Measurements from ENCODE around the gene MTUS2. TPM values are rescaled to one million over a fixed set of nuclear protein-coding genes. Genes with fewer than 3 reads are reported as not detected.

MTUS2 gene
- total and polyA plus RNA-seq, 2 of the 8 experiments (the other 6 are each of a cell fraction or from before 2014, with no cell fraction given) = 0.18 to 0.80 TPM

DNA sequence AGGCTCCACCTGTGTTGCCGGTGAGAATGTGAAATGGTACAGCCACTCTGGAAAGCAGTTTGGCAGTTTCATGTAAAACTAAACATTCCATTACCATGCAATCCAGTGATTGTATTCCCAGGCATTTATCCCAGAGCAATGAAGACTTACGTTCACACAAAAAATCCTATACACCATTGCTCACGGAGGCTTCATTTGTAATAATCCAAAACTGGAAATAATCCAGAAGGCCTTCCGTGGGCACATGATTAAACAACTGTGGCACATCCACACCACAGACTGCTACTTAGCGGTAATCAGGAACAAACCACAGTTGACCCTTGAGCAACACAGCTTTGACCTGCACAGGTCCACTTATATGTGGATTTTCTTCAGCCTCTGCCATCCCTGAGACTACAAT is 339.7 kb downstream of the MTUS2 start:
- Histone ChIP-seq H2BK12ac (ENCODE audit: low read depth, low read length) (no peak overlapping the region), H4K91ac (replicated peaks; ENCODE audit: insufficient read length, low read length) (no peak overlapping the region), H3K56ac (replicated peaks; ENCODE audit: insufficient read length, low read depth, low read length) (no peak overlapping the region), H3K27me3 (replicated peaks in 1 of 4; ENCODE audit: control insufficient read depth in 3 of 4, extremely low read depth in 1 of 4, insufficient read depth in 3 of 4, low read length in 3 of 4) (no peaks in the 10 kb centered on the region), H4K8ac (ENCODE audit: extremely low read depth, insufficient read depth, low read length) (no peak overlapping the region), H3K4ac (replicated peaks; ENCODE audit: insufficient read length, low read depth, low read length) (no peak overlapping the region), H2AFZ (ENCODE audit: low read length) (no peak overlapping the region), H3K23ac (ENCODE audit: insufficient read length) (no peak overlapping the region), H3K18ac (ENCODE audit: extremely low read depth, low read length) (no peak overlapping the region), H3K4me1 (replicated peaks in 1 of 4; ENCODE audit: control insufficient read depth in 3 of 4, insufficient read depth in 4 of 4, low read length in 3 of 4) (no peaks in the 10 kb centered on the region), H2BK20ac (ENCODE audit: low read length) (no peak overlapping the region), H3K79me1 (ENCODE audit: low read depth, low read length) (no peaks in the 10 kb centered on the region), H3K4me2 (ENCODE audit: insufficient read depth in 1 of 2, low read depth in 2 of 2, low read length in 2 of 2) (no peak overlapping the region), H4K20me1 (replicated peaks in 1 of 2; ENCODE audit: control insufficient read depth in 1 of 2, insufficient read depth in 2 of 2, low read length in 2 of 2) (no peaks in the 10 kb centered on the region), H3K27ac (ENCODE audit: low read depth, low read length) (no peak overlapping the region), H3K4me3 (ENCODE audit: extremely low read depth in 1 of 4, insufficient read depth in 2 of 4, low read depth in 3 of 4, low read length in 4 of 4) (no peak overlapping the region), H3K9me3 (ENCODE audit: insufficient read depth in 2 of 2, low read depth in 1 of 2, low read length in 1 of 2) (no peaks in the 10 kb centered on the region), H2AK5ac (ENCODE audit: low read depth, low read length) (no peak overlapping the region), H3K23me2 (ENCODE audit: low read depth, low read length) (no peaks in the 10 kb centered on the region), H3K9ac (replicated peaks in 1 of 4; ENCODE audit: extremely low read depth in 1 of 4, low read depth in 3 of 4, low read length in 3 of 4) (no peak overlapping the region), H2BK15ac (ENCODE audit: low read length) (no peak overlapping the region), H3K14ac (ENCODE audit: insufficient read length) (no peak overlapping the region), H2BK5ac (ENCODE audit: low read depth, low read length) (no peak overlapping the region), H2BK120ac (replicated peaks; ENCODE audit: low read depth, low read length) (no peak overlapping the region), H3K36me3 (ENCODE audit: control insufficient read depth in 2 of 4, insufficient read depth in 4 of 4, low read length in 3 of 4) (no peaks in the 10 kb centered on the region), H3K79me2 (ENCODE audit: control insufficient read depth in 1 of 2, insufficient read depth in 2 of 2, low read length in 2 of 2) (no peaks in the 10 kb centered on the region), H4K5ac (ENCODE audit: insufficient read length, low read depth, low read length) (no peak overlapping the region)
- ChIA-PET CTCF (ENCODE audit: partially characterized antibody) (no interaction called here), POLR2A (ENCODE audit: partially characterized antibody) (no interaction called here)
- TF ChIP-seq KDM1A (IDR thresholded peaks at IDR 0.05; ENCODE audit: borderline replicate concordance, low read length) = no peak
- TF ChIP-seq BACH1 (IDR thresholded peaks at IDR 0.05; ENCODE audit: low read length) = no peak
- TF ChIP-seq EZH2 (IDR thresholded peaks at IDR 0.05; ENCODE audit: low read depth, low read length, severe bottlenecking) = no peak
- TF ChIP-seq CEBPB (IDR thresholded peaks at IDR 0.05; ENCODE audit: low read depth, low read length) = no peak
- TF ChIP-seq ZNF274 (IDR thresholded peaks at IDR 0.05; ENCODE audit: borderline replicate concordance, extremely low read depth, low read length) = no peak
- DNase-seq (ENCODE audit: low read depth in 1 of 2, low spot score in 2 of 2) (no peak), FAIRE-seq (no peak)
- 97% methylated on average over 5 of the region's 5 CpGs; no CpG with 5 or more reads in 1 of the 2 experiments for WGBS, 2 experiments (ENCODE audit: extremely low coverage in 1 of 2, insufficient coverage in 1 of 2, insufficient read length in 1 of 2, insufficient replicate concordance in 2 of 2, low coverage in 1 of 2, low lambda C conversion rate in 2 of 2, missing lambda C conversion rate in 1 of 2)
